HL-60 (cell line): ENCODE results near the gene PRRG3.

Experiments used
- DNase-seq, 2 experiments: peaks; one replicate each; pipeline ENCODE4 v3.0.0-alpha.2; 2010 to 2020; ENCODE audit warnings: low read depth in 1 of 2, low spot score in 1 of 2
- H3K27ac ChIP-seq: fragments of 250-450 bp; sonication (Bioruptor Pico); replicated peaks from 2 replicates; pipeline ENCODE4 v1.5.1; 2020; ENCODE audit warnings: mild to moderate bottlenecking, moderate library complexity
- H3K27me3 ChIP-seq: fragments of 250-450 bp; sonication (Bioruptor Pico); 2 replicates; pipeline ENCODE4 v1.5.1; 2021; ENCODE audit warnings: mild to moderate bottlenecking, moderate library complexity; ENCODE audit not compliant: insufficient read depth, poor library complexity, severe bottlenecking
- H3K4me3 ChIP-seq: replicated peaks from 2 replicates; pipeline ENCODE4 v1.5.1; 2011; ENCODE audit warnings: mild to moderate bottlenecking, control low read depth, low read length; ENCODE audit not compliant: insufficient read depth
- GABPA ChIP-seq: IDR thresholded peaks from 2 replicates; pipeline ENCODE4 v1.6.1; 2012; ENCODE audit warnings: low read depth
- POLR2AphosphoS5 ChIP-seq: IDR thresholded peaks from 2 replicates; pipeline ENCODE4 v1.6.1; 2012; ENCODE audit warnings: low read depth
- SPI1 ChIP-seq: IDR thresholded peaks from 2 replicates; pipeline ENCODE4 v1.6.1; 2012; ENCODE audit warnings: low read depth, mild to moderate bottlenecking, borderline replicate concordance
- TF ChIP-seq, protein P1 (sequence below): IDR thresholded peaks from 2 replicates; pipeline ENCODE4 v1.6.1; 2012; ENCODE audit warnings: low read depth; ENCODE audit not compliant: insufficient replicate concordance
- TF ChIP-seq, protein P2 (sequence below): IDR thresholded peaks from one replicate; pipeline ENCODE4 v1.5.1; 2011; ENCODE audit warnings: low read length, control low read depth, inconsistent platforms; ENCODE audit not compliant: insufficient read depth

Gene PRRG3

DNA sequence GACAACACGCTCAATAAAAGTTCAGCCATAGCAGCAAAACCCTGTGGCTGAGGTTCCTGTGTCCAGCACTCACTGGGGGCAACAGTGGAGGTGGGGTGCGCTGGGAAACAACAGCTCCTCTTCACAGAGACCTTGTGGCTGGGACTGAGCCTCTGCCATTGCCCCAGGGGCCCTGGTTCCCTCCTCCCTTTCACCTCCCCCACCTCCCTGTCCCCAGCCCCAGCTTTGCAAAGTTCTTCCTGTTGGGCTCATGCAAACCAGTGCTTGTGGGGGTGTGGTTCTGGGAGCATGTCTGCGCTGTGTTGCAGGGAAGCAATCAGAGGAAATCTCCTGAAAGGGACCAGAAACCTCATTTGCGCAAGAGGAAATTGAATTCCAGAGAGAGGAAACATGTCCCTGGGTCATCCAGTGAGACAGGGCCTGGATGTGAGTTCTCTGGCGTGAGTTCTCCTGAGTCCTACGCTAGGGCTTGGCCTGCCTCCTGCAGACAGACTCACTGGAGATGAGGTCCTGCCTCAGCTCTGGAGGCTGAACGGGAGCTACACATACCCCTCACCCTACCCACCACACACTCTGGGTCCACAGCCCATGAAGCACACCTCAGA lies 28.0 kb downstream of the PRRG3 start:
- TF ChIP-seq, protein P1, sequence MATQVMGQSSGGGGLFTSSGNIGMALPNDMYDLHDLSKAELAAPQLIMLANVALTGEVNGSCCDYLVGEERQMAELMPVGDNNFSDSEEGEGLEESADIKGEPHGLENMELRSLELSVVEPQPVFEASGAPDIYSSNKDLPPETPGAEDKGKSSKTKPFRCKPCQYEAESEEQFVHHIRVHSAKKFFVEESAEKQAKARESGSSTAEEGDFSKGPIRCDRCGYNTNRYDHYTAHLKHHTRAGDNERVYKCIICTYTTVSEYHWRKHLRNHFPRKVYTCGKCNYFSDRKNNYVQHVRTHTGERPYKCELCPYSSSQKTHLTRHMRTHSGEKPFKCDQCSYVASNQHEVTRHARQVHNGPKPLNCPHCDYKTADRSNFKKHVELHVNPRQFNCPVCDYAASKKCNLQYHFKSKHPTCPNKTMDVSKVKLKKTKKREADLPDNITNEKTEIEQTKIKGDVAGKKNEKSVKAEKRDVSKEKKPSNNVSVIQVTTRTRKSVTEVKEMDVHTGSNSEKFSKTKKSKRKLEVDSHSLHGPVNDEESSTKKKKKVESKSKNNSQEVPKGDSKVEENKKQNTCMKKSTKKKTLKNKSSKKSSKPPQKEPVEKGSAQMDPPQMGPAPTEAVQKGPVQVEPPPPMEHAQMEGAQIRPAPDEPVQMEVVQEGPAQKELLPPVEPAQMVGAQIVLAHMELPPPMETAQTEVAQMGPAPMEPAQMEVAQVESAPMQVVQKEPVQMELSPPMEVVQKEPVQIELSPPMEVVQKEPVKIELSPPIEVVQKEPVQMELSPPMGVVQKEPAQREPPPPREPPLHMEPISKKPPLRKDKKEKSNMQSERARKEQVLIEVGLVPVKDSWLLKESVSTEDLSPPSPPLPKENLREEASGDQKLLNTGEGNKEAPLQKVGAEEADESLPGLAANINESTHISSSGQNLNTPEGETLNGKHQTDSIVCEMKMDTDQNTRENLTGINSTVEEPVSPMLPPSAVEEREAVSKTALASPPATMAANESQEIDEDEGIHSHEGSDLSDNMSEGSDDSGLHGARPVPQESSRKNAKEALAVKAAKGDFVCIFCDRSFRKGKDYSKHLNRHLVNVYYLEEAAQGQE = no peak
- no peak for TF ChIP-seq POLR2AphosphoS5
- TF ChIP-seq, protein P2, sequence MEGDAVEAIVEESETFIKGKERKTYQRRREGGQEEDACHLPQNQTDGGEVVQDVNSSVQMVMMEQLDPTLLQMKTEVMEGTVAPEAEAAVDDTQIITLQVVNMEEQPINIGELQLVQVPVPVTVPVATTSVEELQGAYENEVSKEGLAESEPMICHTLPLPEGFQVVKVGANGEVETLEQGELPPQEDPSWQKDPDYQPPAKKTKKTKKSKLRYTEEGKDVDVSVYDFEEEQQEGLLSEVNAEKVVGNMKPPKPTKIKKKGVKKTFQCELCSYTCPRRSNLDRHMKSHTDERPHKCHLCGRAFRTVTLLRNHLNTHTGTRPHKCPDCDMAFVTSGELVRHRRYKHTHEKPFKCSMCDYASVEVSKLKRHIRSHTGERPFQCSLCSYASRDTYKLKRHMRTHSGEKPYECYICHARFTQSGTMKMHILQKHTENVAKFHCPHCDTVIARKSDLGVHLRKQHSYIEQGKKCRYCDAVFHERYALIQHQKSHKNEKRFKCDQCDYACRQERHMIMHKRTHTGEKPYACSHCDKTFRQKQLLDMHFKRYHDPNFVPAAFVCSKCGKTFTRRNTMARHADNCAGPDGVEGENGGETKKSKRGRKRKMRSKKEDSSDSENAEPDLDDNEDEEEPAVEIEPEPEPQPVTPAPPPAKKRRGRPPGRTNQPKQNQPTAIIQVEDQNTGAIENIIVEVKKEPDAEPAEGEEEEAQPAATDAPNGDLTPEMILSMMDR = no peak
- TF ChIP-seq GABPA = no peak
- TF ChIP-seq SPI1 = no peak
- DNase-seq = no peak
- no peaks in the 10 kb centered on the region for H3K27me3 ChIP-seq
- no peak overlapping the region for H3K27ac ChIP-seq
- H3K4me3 ChIP-seq = no peak overlapping the region

DNA sequence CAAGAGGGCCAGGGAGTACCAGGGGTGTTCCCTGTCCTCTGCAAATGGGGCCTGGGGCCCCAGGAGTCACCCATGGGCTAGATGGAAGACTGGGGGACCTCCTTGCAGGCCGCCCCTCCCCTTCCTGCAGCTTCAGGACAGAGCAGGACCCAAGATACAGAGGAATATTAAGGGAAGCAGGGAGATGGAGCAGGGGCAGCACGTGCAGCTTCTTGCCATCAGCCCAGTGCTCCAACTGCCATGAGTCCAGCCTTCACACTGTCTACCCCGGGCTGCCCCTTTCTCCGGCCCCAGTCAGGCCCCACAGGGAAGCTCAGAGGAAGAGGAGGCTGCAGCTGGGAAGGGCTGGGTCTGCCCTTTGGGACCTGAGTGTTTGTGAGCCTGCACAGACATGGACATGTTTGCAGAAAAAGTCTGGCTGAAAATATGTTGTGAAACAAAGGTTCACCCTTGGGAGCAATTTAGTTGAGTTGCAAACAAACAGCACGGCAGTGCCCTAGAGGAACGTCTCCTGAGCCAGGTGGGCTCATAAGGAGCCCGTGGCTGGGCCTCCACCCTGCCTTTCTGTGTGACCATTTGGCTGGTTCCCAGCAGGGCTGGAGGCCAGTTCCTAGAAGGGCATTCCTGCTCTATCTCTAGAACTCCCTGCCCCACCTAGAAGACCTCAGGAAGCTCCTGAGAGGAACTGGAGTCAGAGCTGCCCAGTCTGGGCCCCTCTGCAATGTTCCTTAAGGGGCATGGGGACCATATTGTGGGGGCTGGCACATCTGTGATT lies 29.5 kb downstream of the PRRG3 start:
- no peaks in the 10 kb centered on the region for H3K27me3 ChIP-seq
- TF ChIP-seq GABPA = no peak
- TF ChIP-seq, protein P2 = no peak
- TF ChIP-seq POLR2AphosphoS5 = no peak
- no peak for TF ChIP-seq SPI1
- TF ChIP-seq, protein P1 = no peak
- H3K4me3 ChIP-seq = no peak overlapping the region
- DNase-seq = no peak
- no peak overlapping the region for H3K27ac ChIP-seq

DNA sequence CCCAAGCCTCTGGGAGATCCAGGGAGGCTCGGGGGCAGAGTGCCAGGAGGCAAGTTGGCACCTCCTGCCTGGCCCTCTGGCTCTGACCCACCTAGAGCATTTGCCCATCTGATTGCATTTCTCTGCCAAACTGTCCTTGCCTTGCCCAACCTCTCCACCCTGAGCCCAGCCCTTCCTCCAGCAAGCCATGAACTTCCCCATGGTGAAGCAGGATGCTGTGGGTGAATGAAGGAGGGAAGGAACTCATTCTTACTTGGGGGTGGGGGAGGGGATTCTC lies 30.0 kb downstream of the PRRG3 start:
- DNase-seq = no peak
- TF ChIP-seq SPI1 (no peak), GABPA (no peak), POLR2AphosphoS5 (no peak)
- TF ChIP-seq, protein P1 = no peak
- TF ChIP-seq, protein P2 = no peak
- no peaks in the 10 kb centered on the region for H3K27me3 ChIP-seq
- H3K4me3 ChIP-seq = no peak overlapping the region
- no peak overlapping the region for H3K27ac ChIP-seq
